Activated naive CD4-positive, alpha-beta T cell treated with anti-CD3 and anti-CD28 coated beads, Interleukin-2, amount 10 ng/mL, durations not matched to agents 7 days and 5 days (primary cell): ENCODE results near the gene BDH2.

ENCODE experiments used
- CTCF ChIA-PET: fragments of 350-600 bp; sonication (Branson Sonifier 250); formaldehyde crosslinking; loops from one replicate; lab custom pipeline; 2021; ENCODE audit warnings: antibody characterized with exemption; lab: Charles Lee
- DNase-seq: peaks from one replicate; pipeline ENCODE4 v3.0.0-alpha.2; 2020
- H3K27ac Mint-ChIP-seq: one replicate; pipeline ENCODE4 v1.8.0; 2021; ENCODE audit warnings: mild to moderate bottlenecking, moderate library complexity, mixed read lengths
- H3K27me3 Mint-ChIP-seq: one replicate; pipeline ENCODE4 v1.8.0; 2021; ENCODE audit warnings: mild to moderate bottlenecking, mixed read lengths
- H3K36me3 Mint-ChIP-seq: one replicate; pipeline ENCODE4 v1.8.0; 2021; ENCODE audit warnings: mixed read lengths
- H3K4me1 Mint-ChIP-seq: one replicate; pipeline ENCODE4 v1.8.0; 2021; ENCODE audit warnings: mixed read lengths
- H3K4me3 Mint-ChIP-seq: one replicate; pipeline ENCODE4 v1.8.0; 2021; ENCODE audit warnings: mild to moderate bottlenecking, moderate library complexity, mixed read lengths
- H3K9me3 Mint-ChIP-seq: one replicate; pipeline ENCODE4 v1.8.0; 2021; ENCODE audit warnings: mixed read lengths

BDH2 gene

DNA sequence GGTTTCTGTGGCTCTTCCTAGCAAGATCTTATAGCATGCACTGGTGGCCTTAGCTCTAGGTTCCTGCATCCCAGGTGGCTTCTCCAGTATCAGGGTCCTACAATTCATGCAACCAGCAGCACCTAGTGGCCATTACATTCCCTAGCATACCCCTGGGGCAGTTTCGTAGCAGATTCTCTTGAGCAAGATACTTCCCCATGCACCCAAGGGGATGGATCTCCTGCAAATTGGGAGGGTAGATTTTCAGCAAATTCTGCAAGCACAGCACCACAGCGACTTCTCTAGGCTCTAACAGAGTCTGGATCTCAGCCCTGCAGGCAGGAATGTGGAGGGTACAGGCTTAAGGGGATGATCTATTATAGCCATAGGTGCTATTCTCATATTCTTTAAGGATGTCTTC lies 67.1 kb downstream of the BDH2 start:
- H3K9me3 Mint-ChIP-seq: peaks cover 2% of the 10 kb centered on the region
- DNase-seq: peak; percentile 25
- no peak overlapping the region for H3K4me3 Mint-ChIP-seq
- H3K27ac Mint-ChIP-seq: peak overlapping the region; percentile 84
- H3K4me1 Mint-ChIP-seq: peaks cover 26% of the 10 kb centered on the region
- CTCF ChIA-PET: interaction anchor here (0.7 to 1.0 kb wide), 3 partner anchors 59 to 412 kb away, joined by 3 to 9 read pairs (median 4); no protein-coding TSS in a partner anchor
- H3K27me3 Mint-ChIP-seq: no peaks in the 10 kb centered on the region
- peaks cover 39% of the 10 kb centered on the region for H3K36me3 Mint-ChIP-seq

DNA sequence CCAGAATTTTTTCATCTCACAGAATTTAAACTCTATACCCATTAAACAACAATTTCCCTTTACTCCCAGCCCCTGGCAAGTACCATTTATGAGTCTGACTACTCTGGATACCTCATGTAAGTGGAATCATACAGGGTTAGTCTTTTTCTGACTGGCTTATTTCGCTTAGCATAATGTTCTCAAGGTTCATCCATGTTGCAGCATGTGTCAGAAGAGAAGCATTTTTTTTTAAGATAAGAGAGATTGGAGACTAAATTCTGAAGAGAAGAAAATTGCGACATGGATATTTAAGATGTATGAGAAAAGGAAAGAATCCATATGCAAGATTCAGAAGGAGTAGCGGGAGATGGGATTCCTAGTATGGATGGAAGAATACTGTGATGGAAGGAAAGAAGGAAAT lies 68.8 kb downstream of the BDH2 start:
- CTCF ChIA-PET: interaction anchor here (2.2 kb wide), 1 partner anchor 15 kb away, joined by 7 read pairs; no protein-coding TSS in a partner anchor
- Mint-ChIP-seq H3K9me3 (peaks cover 2% of the 10 kb centered on the region), H3K27me3 (no peaks in the 10 kb centered on the region), H3K4me3 (no peak overlapping the region), H3K36me3 (peaks cover 32% of the 10 kb centered on the region), H3K4me1 (peaks cover 26% of the 10 kb centered on the region), H3K27ac (no peak overlapping the region)
- DNase-seq: no peak

DNA sequence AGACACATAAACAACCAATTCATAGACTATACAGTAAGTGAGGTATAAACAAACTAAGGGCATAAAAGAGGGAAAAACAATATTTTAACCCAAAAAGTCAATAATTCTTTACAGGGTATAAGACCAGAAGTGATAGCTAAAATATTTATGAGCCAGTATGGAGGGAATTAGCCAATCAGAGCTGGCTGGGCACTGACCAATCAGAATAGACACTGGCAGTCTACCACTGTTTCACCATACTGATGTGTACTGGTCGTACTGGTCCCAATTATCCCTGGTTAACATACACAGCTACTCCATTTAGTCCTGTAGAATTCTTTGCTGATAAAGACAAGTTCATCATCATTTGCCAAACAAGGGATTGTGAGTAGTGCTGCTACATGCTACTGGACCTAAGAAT lies 70.3 kb downstream of the BDH2 start:
- Mint-ChIP-seq H3K27me3 (no peaks in the 10 kb centered on the region), H3K9me3 (peaks cover 2% of the 10 kb centered on the region), H3K4me1 (peaks cover 21% of the 10 kb centered on the region), H3K36me3 (peaks cover 27% of the 10 kb centered on the region), H3K4me3 (no peak overlapping the region), H3K27ac (no peak overlapping the region)
- DNase-seq: no peak
- CTCF ChIA-PET: interaction anchor here (0.8 to 2.2 kb wide), 4 partner anchors 17 to 71 kb away, joined by 3 to 7 read pairs (median 4); partner anchors contain the start of gene BDH2
